ENCODE results near the gene POPDC2.

DNA sequence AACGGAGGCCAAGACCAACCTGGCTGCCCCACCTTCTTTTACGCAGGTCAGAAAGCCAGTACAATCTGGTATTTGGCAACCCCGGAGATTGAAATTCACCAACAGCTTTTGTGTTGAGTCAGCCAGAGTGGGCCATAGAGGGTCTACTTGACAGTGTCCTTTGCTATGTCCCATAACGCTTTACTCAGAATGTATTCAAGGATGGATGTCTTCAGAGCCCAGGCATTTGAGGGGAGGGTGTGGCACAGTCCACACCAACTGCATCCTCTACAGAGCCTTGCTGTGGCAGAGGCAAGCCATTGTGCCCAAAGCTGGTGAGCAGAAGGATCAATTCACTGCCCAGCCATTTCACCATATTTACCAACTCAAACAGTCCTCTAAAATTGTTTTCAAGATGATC is 44.3 kb downstream of the POPDC2 start:
- no peak for TF ChIP-seq REST (IDR thresholded peaks at IDR 0.05; ENCODE audit: low read depth)
- no peak for TF ChIP-seq TAF1 (IDR thresholded peaks at IDR 0.05; ENCODE audit: low read depth)
- TF ChIP-seq USF1 (IDR thresholded peaks at IDR 0.05), result no peak
- no peak for TF ChIP-seq FOXM1 (IDR thresholded peaks at IDR 0.05; ENCODE audit: borderline replicate concordance, low read depth)
- TF ChIP-seq RAD21 (IDR thresholded peaks at IDR 0.05; ENCODE audit: low read depth), result no peak
- no peak for TF ChIP-seq MAX (IDR thresholded peaks at IDR 0.05)
- no peak for TF ChIP-seq CEBPB (IDR thresholded peaks at IDR 0.05)
- no peak for TF ChIP-seq YY1 (IDR thresholded peaks at IDR 0.05; ENCODE audit: low read depth)
- TF ChIP-seq EP300 (IDR thresholded peaks at IDR 0.05; ENCODE audit: borderline replicate concordance), result no peak
- TF ChIP-seq TEAD4 (IDR thresholded peaks at IDR 0.05), result no peak
